Measurements from ENCODE around the gene ZNF140.

- TF ChIP-seq POLR2A (IDR thresholded peaks at IDR 0.05) (no peak), CTCF (IDR thresholded peaks at IDR 0.05) (no peak)
Measured at GRCh38 chr12:133105620-133106019, 24.9 kb downstream of the ZNF140 start.
